DOHH2 (cell line): Measurements from ENCODE around the gene CCDC112.

Source experiments
- H3F3A ChIP-seq: fragments of 200-600 bp; sonication (generic), shearing (Covaris generic); 2 replicates; pipeline ENCODE4 v1.6.0; 2016; ENCODE audit warnings: antibody characterized with exemption, mild to moderate bottlenecking; ENCODE audit not compliant: control insufficient read depth, insufficient read depth
- H3K27ac ChIP-seq: fragments of 200-600 bp; sonication (generic); 2 replicates; pipeline ENCODE4 v1.5.1; 2014; ENCODE audit warnings: low read depth, mild to moderate bottlenecking, low read length, moderate library complexity
- H3K27me3 ChIP-seq: fragments of 200-600 bp; sonication (generic); 2 replicates; pipeline ENCODE4 v1.6.1; 2014; ENCODE audit warnings: mild to moderate bottlenecking, low read length, mixed read lengths; ENCODE audit not compliant: control insufficient read depth
- H3K36me3 ChIP-seq: fragments of 200-600 bp; sonication (generic); 2 replicates; pipeline ENCODE4 v1.6.1; 2014; ENCODE audit warnings: mild to moderate bottlenecking, low read length, moderate library complexity, mixed read lengths; ENCODE audit not compliant: control insufficient read depth
- H3K4me1 ChIP-seq: fragments of 200-600 bp; sonication (generic); 2 replicates; pipeline ENCODE4 v1.6.1; 2014; ENCODE audit warnings: mild to moderate bottlenecking, low read length, mixed read lengths; ENCODE audit not compliant: control insufficient read depth
- H3K4me2 ChIP-seq: fragments of 200-600 bp; sonication (generic); 2 replicates; pipeline ENCODE4 v1.6.0; 2014; ENCODE audit warnings: mild to moderate bottlenecking, low read length, moderate library complexity
- H3K4me3 ChIP-seq: fragments of 200-600 bp; sonication (generic); 2 replicates; pipeline ENCODE4 v1.5.1; 2014; ENCODE audit warnings: mild to moderate bottlenecking, low read length, mixed read lengths
- H3K79me2 ChIP-seq: fragments of 200-600 bp; sonication (generic); 2 replicates; pipeline ENCODE4 v1.6.1; 2014; ENCODE audit warnings: mild to moderate bottlenecking, low read length, mixed read lengths; ENCODE audit not compliant: control insufficient read depth
- H3K9me2 ChIP-seq: fragments of 200-600 bp; sonication (generic); replicated peaks from 2 replicates; pipeline ENCODE4 v1.6.1; 2014; ENCODE audit warnings: mild to moderate bottlenecking, low read length, mixed read lengths; ENCODE audit not compliant: control insufficient read depth
- H3K9me3 ChIP-seq: fragments of 200-600 bp; sonication (generic); 2 replicates; pipeline ENCODE4 v1.6.1; 2014; ENCODE audit warnings: antibody characterized with exemption, low read length, mixed read lengths; ENCODE audit not compliant: control insufficient read depth, insufficient read depth
- H4K20me1 ChIP-seq: fragments of 200-600 bp; sonication (generic); 2 replicates; pipeline ENCODE4 v1.6.0; 2014; ENCODE audit warnings: low read depth, mild to moderate bottlenecking, antibody characterized with exemption, low read length, moderate library complexity; ENCODE audit not compliant: control insufficient read depth, insufficient read depth
- EZH2phosphoT487 ChIP-seq: fragments of 200-600 bp; sonication (generic); IDR thresholded peaks from 2 replicates; pipeline ENCODE4 v1.6.1; 2017; ENCODE audit warnings: borderline replicate concordance, mild to moderate bottlenecking, antibody characterized with exemption, low read length, moderate library complexity, mixed read lengths
- TF ChIP-seq, protein P1 (sequence below): fragments of 200-600 bp; sonication (generic); IDR thresholded peaks from one replicate; pipeline ENCODE4 v1.5.1; 2014; ENCODE audit warnings: antibody characterized with exemption, mild to moderate bottlenecking, low read depth, low read length; ENCODE audit not compliant: poor library complexity, severe bottlenecking

CCDC112 gene

DNA sequence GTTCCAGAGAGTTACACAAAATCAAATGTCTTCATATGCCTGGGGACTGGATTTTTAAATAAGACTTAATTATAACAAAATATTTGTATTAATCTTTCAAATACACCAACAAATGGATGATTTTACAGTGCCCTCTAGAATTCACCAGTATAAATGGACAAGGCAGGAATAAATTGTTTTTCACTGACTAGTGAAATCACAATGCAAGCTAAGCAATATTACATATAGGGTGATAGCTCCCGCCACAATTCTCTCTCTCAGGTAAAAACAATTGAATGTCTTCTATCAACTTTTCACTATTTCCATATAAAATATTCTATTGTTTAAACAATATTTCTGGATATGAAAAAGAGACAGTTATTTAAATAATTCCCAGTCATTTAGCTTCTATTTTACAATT, 8.0 kb upstream of the CCDC112 start:
- H3K9me2 ChIP-seq = no peaks in the 10 kb centered on the region
- H3K36me3 ChIP-seq = no peaks in the 10 kb centered on the region
- H3K79me2 ChIP-seq = no peaks in the 10 kb centered on the region
- no peaks in the 10 kb centered on the region for H3K4me1 ChIP-seq
- no peak overlapping the region for H3K4me3 ChIP-seq
- no peaks in the 10 kb centered on the region for H3F3A ChIP-seq
- H3K27ac ChIP-seq = no peak overlapping the region
- TF ChIP-seq, protein P1, sequence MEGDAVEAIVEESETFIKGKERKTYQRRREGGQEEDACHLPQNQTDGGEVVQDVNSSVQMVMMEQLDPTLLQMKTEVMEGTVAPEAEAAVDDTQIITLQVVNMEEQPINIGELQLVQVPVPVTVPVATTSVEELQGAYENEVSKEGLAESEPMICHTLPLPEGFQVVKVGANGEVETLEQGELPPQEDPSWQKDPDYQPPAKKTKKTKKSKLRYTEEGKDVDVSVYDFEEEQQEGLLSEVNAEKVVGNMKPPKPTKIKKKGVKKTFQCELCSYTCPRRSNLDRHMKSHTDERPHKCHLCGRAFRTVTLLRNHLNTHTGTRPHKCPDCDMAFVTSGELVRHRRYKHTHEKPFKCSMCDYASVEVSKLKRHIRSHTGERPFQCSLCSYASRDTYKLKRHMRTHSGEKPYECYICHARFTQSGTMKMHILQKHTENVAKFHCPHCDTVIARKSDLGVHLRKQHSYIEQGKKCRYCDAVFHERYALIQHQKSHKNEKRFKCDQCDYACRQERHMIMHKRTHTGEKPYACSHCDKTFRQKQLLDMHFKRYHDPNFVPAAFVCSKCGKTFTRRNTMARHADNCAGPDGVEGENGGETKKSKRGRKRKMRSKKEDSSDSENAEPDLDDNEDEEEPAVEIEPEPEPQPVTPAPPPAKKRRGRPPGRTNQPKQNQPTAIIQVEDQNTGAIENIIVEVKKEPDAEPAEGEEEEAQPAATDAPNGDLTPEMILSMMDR = no peak
- H3K9me3 ChIP-seq = no peaks in the 10 kb centered on the region
- H3K27me3 ChIP-seq = no peaks in the 10 kb centered on the region
- no peak overlapping the region for H3K4me2 ChIP-seq
- H4K20me1 ChIP-seq = no peaks in the 10 kb centered on the region

DNA sequence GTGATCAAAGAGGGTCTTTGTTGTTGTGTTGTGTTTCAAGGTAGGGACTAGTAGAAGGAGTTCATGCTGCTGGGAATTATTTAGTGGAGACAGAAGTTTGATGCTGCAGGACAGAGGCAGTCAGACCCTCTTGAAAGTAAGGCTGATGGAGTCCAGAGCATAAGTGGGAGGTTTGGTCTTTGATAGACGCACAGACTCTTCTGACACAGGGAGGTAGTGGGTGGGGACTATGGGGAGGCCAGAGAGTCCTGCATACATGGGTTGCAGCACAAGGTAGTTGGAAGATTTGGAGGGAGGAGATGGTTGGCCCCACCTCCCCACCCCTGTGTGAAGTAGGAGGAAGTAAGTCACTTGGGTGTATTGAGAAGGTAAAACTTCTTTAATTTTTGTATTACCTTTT, 2.4 kb upstream of the CCDC112 start:
- H3K79me2 ChIP-seq = peaks cover 11% of the 10 kb centered on the region
- H3K36me3 ChIP-seq = no peaks in the 10 kb centered on the region
- H3K27me3 ChIP-seq = no peaks in the 10 kb centered on the region
- no peak overlapping the region for H3K4me2 ChIP-seq
- H3F3A ChIP-seq = no peaks in the 10 kb centered on the region
- H3K27ac ChIP-seq = no peak overlapping the region
- no peak overlapping the region for H3K4me3 ChIP-seq
- H4K20me1 ChIP-seq = no peaks in the 10 kb centered on the region
- H3K4me1 ChIP-seq = peaks cover 19% of the 10 kb centered on the region
- no peaks in the 10 kb centered on the region for H3K9me2 ChIP-seq
- TF ChIP-seq, protein P1 = no peak
- no peak for TF ChIP-seq EZH2phosphoT487
- H3K9me3 ChIP-seq = no peaks in the 10 kb centered on the region

DNA sequence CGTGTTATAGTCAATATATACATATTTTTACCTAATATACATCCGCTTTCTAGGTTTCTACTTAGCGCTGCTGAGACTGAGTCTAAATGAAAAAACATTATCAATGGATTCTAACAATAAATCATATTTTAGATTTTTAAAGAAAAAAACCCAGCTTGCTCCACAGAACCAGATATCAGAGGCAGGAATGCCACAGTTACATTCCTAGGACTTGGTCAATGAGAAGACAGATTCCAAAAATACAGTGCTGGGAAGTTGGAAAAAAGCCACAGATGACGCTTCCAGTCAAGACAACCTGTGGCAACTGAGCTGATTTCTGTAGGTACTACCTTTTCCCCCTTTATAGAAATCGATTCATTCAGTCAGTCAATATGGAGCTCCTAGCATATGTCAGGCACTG, 577 bp upstream of the CCDC112 start:
- Histone ChIP-seq H3K4me3 (peak overlapping the region; percentile 57), H3K4me2 (peak overlapping the region; percentile 51), H3K79me2 (peaks cover 11% of the 10 kb centered on the region), H4K20me1 (no peaks in the 10 kb centered on the region), H3K4me1 (peaks cover 19% of the 10 kb centered on the region), H3K9me2 (no peaks in the 10 kb centered on the region), H3K9me3 (no peaks in the 10 kb centered on the region), H3K27me3 (no peaks in the 10 kb centered on the region), H3K36me3 (no peaks in the 10 kb centered on the region), H3K27ac (no peak overlapping the region), H3F3A (no peaks in the 10 kb centered on the region)
- no peak for TF ChIP-seq EZH2phosphoT487
- TF ChIP-seq, protein P1 = no peak

DNA sequence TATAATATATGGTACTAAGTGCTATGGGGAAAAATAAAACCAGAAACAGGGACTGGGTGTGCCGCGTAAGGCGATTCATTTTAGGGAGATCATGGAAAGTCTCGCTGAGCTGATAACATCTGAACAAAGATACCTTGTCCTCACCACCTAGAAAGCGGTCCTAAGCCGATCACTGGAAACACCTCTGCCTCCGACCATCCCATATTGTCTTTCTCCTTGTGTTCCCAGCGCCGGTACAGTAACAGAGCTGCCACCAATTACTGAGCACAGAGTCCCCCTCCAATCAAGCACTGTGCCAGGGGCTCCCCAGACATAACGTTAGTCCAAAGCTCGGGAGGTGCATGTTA, 704 bp downstream of the CCDC112 start:
- no peaks in the 10 kb centered on the region for H3K9me3 ChIP-seq
- peak overlapping the region; percentile 89 for H3K4me3 ChIP-seq
- H3K9me2 ChIP-seq = no peaks in the 10 kb centered on the region
- no peaks in the 10 kb centered on the region for H4K20me1 ChIP-seq
- peak overlapping the region; percentile 86 for H3K4me2 ChIP-seq
- H3K27ac ChIP-seq = no peak overlapping the region
- TF ChIP-seq, protein P1 = no peak
- TF ChIP-seq EZH2phosphoT487 = no peak
- peaks cover 11% of the 10 kb centered on the region for H3K79me2 ChIP-seq
- peaks cover 19% of the 10 kb centered on the region for H3K4me1 ChIP-seq
- no peaks in the 10 kb centered on the region for H3K36me3 ChIP-seq
- no peaks in the 10 kb centered on the region for H3K27me3 ChIP-seq
- no peaks in the 10 kb centered on the region for H3F3A ChIP-seq
